Measurements from ENCODE around the gene CUEDC2. TPM values are rescaled to one million over a fixed set of nuclear protein-coding genes. Genes with fewer than 3 reads are reported as not detected.

Gene CUEDC2
- total RNA-seq, 6 experiments from 2014 or later = 62.6 to 75.9 (median 72.5) TPM

DNA sequence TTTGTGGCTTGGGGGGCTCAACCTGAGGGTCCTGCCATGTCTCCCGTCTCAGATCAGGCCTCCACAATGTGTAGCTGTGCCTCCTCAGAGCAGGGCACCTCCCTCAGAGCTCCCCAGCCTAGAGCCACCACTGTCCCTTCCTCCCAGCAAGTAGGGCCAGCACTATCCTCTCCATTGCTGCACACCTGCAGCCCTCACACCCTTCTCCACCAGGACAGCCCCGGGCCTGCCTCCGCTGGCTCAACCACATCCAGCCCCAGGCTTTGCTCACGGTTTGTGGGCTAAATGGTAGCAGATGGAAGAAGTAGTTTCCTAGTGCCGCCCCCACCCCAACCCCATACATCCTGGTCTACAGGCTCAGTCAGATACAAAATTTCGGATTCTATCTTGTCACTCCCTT lies 26.7 kb downstream of the CUEDC2 start:
- no peak overlapping the region for H3K27ac Mint-ChIP-seq
- H3K9me3 Mint-ChIP-seq = no peaks in the 10 kb centered on the region
- no peak for DNase-seq
- H3K27me3 Mint-ChIP-seq (ENCODE audit: insufficient read depth) = peaks cover 33% of the 10 kb centered on the region
- TF ChIP-seq, protein P1, sequence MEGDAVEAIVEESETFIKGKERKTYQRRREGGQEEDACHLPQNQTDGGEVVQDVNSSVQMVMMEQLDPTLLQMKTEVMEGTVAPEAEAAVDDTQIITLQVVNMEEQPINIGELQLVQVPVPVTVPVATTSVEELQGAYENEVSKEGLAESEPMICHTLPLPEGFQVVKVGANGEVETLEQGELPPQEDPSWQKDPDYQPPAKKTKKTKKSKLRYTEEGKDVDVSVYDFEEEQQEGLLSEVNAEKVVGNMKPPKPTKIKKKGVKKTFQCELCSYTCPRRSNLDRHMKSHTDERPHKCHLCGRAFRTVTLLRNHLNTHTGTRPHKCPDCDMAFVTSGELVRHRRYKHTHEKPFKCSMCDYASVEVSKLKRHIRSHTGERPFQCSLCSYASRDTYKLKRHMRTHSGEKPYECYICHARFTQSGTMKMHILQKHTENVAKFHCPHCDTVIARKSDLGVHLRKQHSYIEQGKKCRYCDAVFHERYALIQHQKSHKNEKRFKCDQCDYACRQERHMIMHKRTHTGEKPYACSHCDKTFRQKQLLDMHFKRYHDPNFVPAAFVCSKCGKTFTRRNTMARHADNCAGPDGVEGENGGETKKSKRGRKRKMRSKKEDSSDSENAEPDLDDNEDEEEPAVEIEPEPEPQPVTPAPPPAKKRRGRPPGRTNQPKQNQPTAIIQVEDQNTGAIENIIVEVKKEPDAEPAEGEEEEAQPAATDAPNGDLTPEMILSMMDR (IDR thresholded peaks at IDR 0.05) = no peak
- no peak overlapping the region for H3K4me3 Mint-ChIP-seq
- H3K4me1 Mint-ChIP-seq (ENCODE audit: low read depth) = peaks cover 27% of the 10 kb centered on the region
- H3K36me3 Mint-ChIP-seq (ENCODE audit: low read depth) = peaks cover 7% of the 10 kb centered on the region; the same call in 1 of the 2 replicates

DNA sequence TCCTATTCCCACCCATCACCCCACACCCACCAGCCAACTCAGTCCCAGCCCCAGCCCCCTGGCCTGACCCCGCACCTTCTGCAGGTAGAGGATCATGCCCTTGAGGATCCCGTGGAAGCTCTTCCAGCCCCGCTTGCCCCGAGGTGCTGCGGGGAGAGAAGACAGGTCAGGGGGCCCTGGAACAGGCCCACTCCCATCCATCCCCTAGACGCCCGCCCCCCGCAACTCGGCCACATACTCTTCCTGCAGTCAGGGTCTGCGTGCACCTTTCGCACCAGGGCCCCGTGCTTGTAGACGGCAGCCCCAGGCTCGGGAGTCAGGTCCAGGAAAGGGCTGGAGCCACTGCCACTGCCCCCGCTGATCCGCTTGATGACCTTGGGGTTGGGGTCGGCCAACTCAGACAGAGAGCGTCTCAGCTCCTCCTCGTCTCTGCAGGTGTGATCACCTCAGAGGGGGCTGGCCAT lies 27.2 kb downstream of the CUEDC2 start:
- Mint-ChIP-seq H3K36me3 (ENCODE audit: low read depth) (peaks cover 7% of the 10 kb centered on the region; the same call in 1 of the 2 replicates), H3K27ac (no peak overlapping the region), H3K4me3 (no peak overlapping the region), H3K4me1 (ENCODE audit: low read depth) (peaks cover 27% of the 10 kb centered on the region), H3K27me3 (ENCODE audit: insufficient read depth) (peaks cover 31% of the 10 kb centered on the region), H3K9me3 (no peaks in the 10 kb centered on the region)
- TF ChIP-seq, protein P1 (IDR thresholded peaks at IDR 0.05) = no peak
- DNase-seq = no peak

DNA sequence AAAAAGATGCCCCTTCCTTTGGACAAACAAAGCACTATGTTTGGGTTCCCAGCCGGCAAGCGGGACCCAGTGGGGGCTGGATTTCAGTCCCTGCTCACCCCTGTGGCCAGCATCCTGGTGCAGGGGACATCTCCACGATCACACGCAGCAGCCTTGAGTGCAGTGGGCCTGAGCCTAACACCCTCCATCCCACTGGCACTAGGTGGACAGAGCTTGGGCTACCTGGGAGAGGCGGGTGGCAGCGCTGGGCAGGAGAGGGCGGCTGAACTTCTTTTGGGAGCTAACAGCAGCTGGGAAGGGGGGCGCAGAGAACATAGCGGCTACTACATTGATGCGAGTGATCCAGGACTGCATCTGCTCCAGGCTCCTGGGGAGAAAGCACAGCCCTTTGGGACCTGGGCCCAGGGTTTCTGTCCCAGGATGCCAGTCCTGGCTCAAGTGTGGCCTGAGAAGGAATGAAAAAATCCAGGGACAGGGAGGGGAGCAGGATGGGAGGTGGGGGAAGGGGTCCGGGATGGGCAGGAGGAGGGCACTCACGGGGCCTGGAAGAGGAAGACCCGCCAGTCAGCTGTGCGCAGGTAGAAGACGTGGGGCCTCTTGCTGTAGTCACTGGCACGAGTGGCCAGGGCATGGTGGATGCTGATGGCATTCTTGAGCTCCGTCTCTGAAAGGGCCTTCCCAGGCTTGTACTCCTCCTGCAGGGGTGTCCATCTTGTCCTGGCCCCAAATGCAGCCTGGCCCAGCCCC lies 27.8 kb downstream of the CUEDC2 start:
- peaks cover 25% of the 10 kb centered on the region for H3K4me1 Mint-ChIP-seq (ENCODE audit: low read depth)
- no peak for DNase-seq
- no peaks in the 10 kb centered on the region for H3K9me3 Mint-ChIP-seq
- H3K27me3 Mint-ChIP-seq (ENCODE audit: insufficient read depth) = peaks cover 25% of the 10 kb centered on the region
- no peak overlapping the region for H3K4me3 Mint-ChIP-seq
- no peak overlapping the region for H3K27ac Mint-ChIP-seq
- peaks cover 1% of the 10 kb centered on the region; the same call in 1 of the 2 replicates for H3K36me3 Mint-ChIP-seq (ENCODE audit: low read depth)
- TF ChIP-seq, protein P1 (IDR thresholded peaks at IDR 0.05) = no peak

DNA sequence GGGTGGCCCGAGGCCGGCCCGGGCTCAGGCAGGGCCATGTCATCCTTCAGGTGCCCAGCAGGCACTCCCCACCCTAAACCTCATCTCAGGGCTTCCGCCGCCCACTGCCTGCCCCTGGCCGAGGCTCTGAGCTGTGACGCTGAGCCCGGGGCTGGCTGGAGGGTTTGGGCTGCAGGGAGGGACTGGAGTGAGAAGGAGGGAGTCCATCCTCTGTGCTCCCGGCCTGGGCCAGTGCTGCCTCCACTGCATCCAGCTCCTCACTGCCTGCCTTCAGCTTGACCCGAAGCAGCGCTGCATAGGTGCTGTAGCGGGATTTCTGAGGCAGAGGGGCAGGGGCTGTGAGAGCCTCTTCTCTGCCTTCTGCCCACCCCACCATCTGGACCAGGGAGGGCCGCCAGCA lies 29.3 kb downstream of the CUEDC2 start:
- Mint-ChIP-seq H3K4me1 (ENCODE audit: low read depth) (peaks cover 24% of the 10 kb centered on the region), H3K36me3 (ENCODE audit: low read depth) (no peaks in the 10 kb centered on the region; the same call in 1 of the 2 replicates), H3K27ac (no peak overlapping the region), H3K9me3 (no peaks in the 10 kb centered on the region), H3K4me3 (no peak overlapping the region), H3K27me3 (ENCODE audit: insufficient read depth) (peaks cover 20% of the 10 kb centered on the region)
- TF ChIP-seq, protein P1 (IDR thresholded peaks at IDR 0.05) = no peak
- DNase-seq = no peak

DNA sequence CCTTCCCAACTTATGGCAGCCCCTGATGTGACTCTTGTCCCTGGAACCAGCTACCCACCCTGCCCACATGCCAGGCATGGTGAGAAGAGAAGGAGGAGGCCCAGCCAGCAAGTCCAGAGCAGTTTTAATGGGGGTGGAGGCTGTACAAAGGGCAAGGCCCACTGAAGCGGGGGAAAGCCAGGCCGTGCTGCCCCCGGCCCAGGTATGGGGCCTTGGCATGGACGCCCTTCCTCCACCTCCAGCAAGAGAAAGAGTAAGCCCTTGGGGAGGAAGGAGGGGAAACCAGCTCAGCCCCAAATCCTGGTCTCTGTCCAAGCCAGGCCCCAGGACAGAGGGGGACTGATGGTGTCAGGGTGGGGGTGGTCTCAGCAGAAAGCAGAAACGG lies 29.9 kb downstream of the CUEDC2 start:
- no peak overlapping the region for H3K27ac Mint-ChIP-seq
- H3K4me1 Mint-ChIP-seq (ENCODE audit: low read depth) = peaks cover 24% of the 10 kb centered on the region
- H3K4me3 Mint-ChIP-seq = no peak overlapping the region
- H3K9me3 Mint-ChIP-seq = no peaks in the 10 kb centered on the region
- no peak for DNase-seq
- peaks cover 17% of the 10 kb centered on the region for H3K27me3 Mint-ChIP-seq (ENCODE audit: insufficient read depth)
- TF ChIP-seq, protein P1 (IDR thresholded peaks at IDR 0.05) = no peak
- no peaks in the 10 kb centered on the region for H3K36me3 Mint-ChIP-seq (ENCODE audit: low read depth)
